ENCODE data around the gene MYCBP2.

DNA sequence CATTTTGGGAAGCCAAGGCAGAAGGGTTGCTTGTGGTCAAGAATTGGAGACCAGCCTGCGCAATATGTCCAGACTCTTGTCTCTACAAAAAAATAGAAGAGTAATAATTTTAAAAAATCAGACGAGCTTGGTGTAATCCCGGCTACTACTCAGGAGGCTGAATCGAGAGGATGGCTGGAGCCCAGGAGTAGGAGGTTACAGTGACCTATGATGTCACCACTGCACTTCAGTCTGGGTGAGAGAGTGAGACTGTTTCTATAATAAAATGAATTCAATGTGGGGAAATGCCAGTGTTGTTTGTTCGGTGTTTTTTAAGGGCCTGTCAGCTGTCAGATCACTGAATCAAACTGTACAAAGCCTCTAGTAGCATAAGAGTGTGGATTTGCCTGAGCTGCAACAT, 298.7 kb downstream of the MYCBP2 start:
- TF ChIP-seq, protein P1, sequence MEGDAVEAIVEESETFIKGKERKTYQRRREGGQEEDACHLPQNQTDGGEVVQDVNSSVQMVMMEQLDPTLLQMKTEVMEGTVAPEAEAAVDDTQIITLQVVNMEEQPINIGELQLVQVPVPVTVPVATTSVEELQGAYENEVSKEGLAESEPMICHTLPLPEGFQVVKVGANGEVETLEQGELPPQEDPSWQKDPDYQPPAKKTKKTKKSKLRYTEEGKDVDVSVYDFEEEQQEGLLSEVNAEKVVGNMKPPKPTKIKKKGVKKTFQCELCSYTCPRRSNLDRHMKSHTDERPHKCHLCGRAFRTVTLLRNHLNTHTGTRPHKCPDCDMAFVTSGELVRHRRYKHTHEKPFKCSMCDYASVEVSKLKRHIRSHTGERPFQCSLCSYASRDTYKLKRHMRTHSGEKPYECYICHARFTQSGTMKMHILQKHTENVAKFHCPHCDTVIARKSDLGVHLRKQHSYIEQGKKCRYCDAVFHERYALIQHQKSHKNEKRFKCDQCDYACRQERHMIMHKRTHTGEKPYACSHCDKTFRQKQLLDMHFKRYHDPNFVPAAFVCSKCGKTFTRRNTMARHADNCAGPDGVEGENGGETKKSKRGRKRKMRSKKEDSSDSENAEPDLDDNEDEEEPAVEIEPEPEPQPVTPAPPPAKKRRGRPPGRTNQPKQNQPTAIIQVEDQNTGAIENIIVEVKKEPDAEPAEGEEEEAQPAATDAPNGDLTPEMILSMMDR (IDR thresholded peaks at IDR 0.05; ENCODE audit: insufficient read depth, low read length, poor library complexity, severe bottlenecking) = no peak
- TF ChIP-seq EZH2phosphoT487 (conservative IDR thresholded peaks at IDR 0.05; ENCODE audit: low read length) = no peak
